ENCODE measurements around the gene NKX6-1. TPM values are rescaled to one million over a fixed set of nuclear protein-coding genes. Genes with fewer than 3 reads are reported as not detected.

NKX6-1 gene
- total RNA-seq, 1 experiment from 2014 or later: 0.09 TPM

- Histone ChIP-seq H3K27ac (ENCODE audit: insufficient read length, low read depth, low read length) (no peak overlapping the region), H4K91ac (ENCODE audit: insufficient read length, low read depth, low read length) (no peak overlapping the region), H2BK15ac (ENCODE audit: low read depth, low read length) (no peak overlapping the region), H2AK5ac (ENCODE audit: insufficient read length, low read length) (no peak overlapping the region), H3K4ac (ENCODE audit: low read depth, low read length) (no peak overlapping the region), H3K4me1 (ENCODE audit: insufficient read depth, low read length) (no peaks in the 10 kb centered on the region; the same call in 1 of the 2 replicates), H2BK20ac (ENCODE audit: low read depth, low read length, poor library complexity, severe bottlenecking) (no peak overlapping the region), H3T11ph (ENCODE audit: low read length) (no peak overlapping the region), H2BK5ac (ENCODE audit: insufficient read length, low read length) (no peak overlapping the region), H3K56ac (ENCODE audit: insufficient read length, low read depth, low read length) (no peak overlapping the region), H3K4me2 (ENCODE audit: insufficient read depth, insufficient read length, low read length) (peak overlapping the region; percentile 58), H4K8ac (replicated peaks; ENCODE audit: insufficient read length, low read depth, low read length) (no peak overlapping the region), H4K20me1 (ENCODE audit: control insufficient read depth, insufficient read depth, insufficient read length) (no peaks in the 10 kb centered on the region), H3K18ac (ENCODE audit: insufficient read length, low read depth, low read length) (no peak overlapping the region), H3K79me1 (ENCODE audit: insufficient read depth, low read depth, low read length, poor library complexity, severe bottlenecking) (no peaks in the 10 kb centered on the region), H3K9ac (ENCODE audit: extremely low read depth, insufficient read length, low read length) (no peak overlapping the region), H3K27me3 (ENCODE audit: insufficient read depth, low read length) (peaks cover 75% of the 10 kb centered on the region), H3K14ac (ENCODE audit: insufficient read depth, low read length) (no peak overlapping the region), H3K23me2 (ENCODE audit: insufficient read length, low read depth, low read length, poor library complexity, severe bottlenecking) (peaks cover 17% of the 10 kb centered on the region), H3K23ac (ENCODE audit: insufficient read length, low read depth, low read length) (no peak overlapping the region), H3K9me3 (ENCODE audit: control insufficient read depth, low read depth, low read length) (no peaks in the 10 kb centered on the region), H4K5ac (ENCODE audit: insufficient read length, low read depth, low read length) (no peak overlapping the region), H2BK12ac (ENCODE audit: insufficient read length, low read depth, low read length) (no peak overlapping the region), H2AFZ (ENCODE audit: low read length) (no peak overlapping the region), H2BK120ac (ENCODE audit: low read depth, low read length, poor library complexity, severe bottlenecking) (no peak overlapping the region), H3K79me2 (ENCODE audit: insufficient read depth, low read length) (no peaks in the 10 kb centered on the region)
- Mint-ChIP-seq H3K36me3 (ENCODE audit: insufficient read depth in 1 of 3, low read depth in 3 of 3) (no peaks in the 10 kb centered on the region; a peak in 1 of 7 replicates), H3K27ac (no peak overlapping the region), H3K4me1 (peaks cover 37 to 48% of the 10 kb centered on the region in 2 experiments), H3K27me3 (ENCODE audit: low read depth) (peaks cover 100% of the 10 kb centered on the region), H3K4me3 (peak overlapping the region in 1 of 2 experiments; percentile 83; a peak in 4 of 5 replicates), H3K9me3 (no peaks in the 10 kb centered on the region; a peak in 1 of 5 replicates)
- TF ChIP-seq, protein P1, sequence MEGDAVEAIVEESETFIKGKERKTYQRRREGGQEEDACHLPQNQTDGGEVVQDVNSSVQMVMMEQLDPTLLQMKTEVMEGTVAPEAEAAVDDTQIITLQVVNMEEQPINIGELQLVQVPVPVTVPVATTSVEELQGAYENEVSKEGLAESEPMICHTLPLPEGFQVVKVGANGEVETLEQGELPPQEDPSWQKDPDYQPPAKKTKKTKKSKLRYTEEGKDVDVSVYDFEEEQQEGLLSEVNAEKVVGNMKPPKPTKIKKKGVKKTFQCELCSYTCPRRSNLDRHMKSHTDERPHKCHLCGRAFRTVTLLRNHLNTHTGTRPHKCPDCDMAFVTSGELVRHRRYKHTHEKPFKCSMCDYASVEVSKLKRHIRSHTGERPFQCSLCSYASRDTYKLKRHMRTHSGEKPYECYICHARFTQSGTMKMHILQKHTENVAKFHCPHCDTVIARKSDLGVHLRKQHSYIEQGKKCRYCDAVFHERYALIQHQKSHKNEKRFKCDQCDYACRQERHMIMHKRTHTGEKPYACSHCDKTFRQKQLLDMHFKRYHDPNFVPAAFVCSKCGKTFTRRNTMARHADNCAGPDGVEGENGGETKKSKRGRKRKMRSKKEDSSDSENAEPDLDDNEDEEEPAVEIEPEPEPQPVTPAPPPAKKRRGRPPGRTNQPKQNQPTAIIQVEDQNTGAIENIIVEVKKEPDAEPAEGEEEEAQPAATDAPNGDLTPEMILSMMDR (conservative IDR thresholded peaks at IDR 0.05): no peak
- WGBS (ENCODE audit: extremely low coverage, insufficient read length, low lambda C conversion rate): no CpG with 5 or more reads among the region's 12 CpGs
- DNase-seq: peak; percentile 48
These were observed 6.8 kb downstream of the NKX6-1 start for GRCh38 chr4:84492290-84492689.
